H54 (cell line): ENCODE measurements around the gene GPR50.

Source experiments
- DNase-seq: peaks from one replicate; pipeline ENCODE4 v3.0.0; 2011; ENCODE audit warnings: low spot score, mixed read lengths; ENCODE audit not compliant: insufficient read length
- FAIRE-seq: peaks from 3 replicates; lab custom pipeline; 2011; peaks lifted over from hg19 to GRCh38; lab: Jason Lieb, UNC
- POLR2A ChIP-seq: IDR thresholded peaks from 2 replicates; pipeline ENCODE4 v1.6.1; 2011; ENCODE audit warnings: low read depth, mild to moderate bottlenecking, low read length

GPR50 gene

GRCh38 chrX:151176231-151176750 is at the start of gene GPR50:
TSS of gene GPR50 (plus strand) at chrX:151176584. CDS start at chrX:151176722, 138 bp downstream.
- FAIRE-seq (no peak), DNase-seq (no peak)
- TF ChIP-seq POLR2A, result no peak

GRCh38 chrX:151132531-151132930 is 43.9 kb upstream of the GPR50 start:
- no peak for TF ChIP-seq POLR2A
- FAIRE-seq, result no peak
- no peak for DNase-seq

- no peak for TF ChIP-seq POLR2A
- DNase-seq (no peak), FAIRE-seq (peak; percentile 11)
These were observed 24.6 kb upstream of the GPR50 start for GRCh38 chrX:151151665-151152267.

GRCh38 chrX:151153086-151153485 is 23.3 kb upstream of the GPR50 start:
- peak; percentile 50 for DNase-seq
- peak; percentile 15 for FAIRE-seq
- no peak for TF ChIP-seq POLR2A

- no peak for FAIRE-seq
- DNase-seq, result no peak
- TF ChIP-seq POLR2A, result no peak
These were observed 22.7 kb upstream of the GPR50 start for GRCh38 chrX:151153667-151154066.

- no peak for TF ChIP-seq POLR2A
- DNase-seq (no peak), FAIRE-seq (no peak)
These were observed 21.1 kb upstream of the GPR50 start for GRCh38 chrX:151155234-151155633.

- TF ChIP-seq POLR2A, result no peak
- DNase-seq (no peak), FAIRE-seq (no peak)
These were observed 14.7 kb upstream of the GPR50 start for GRCh38 chrX:151161690-151162089.

GRCh38 chrX:151167791-151168345 is 8.5 kb upstream of the GPR50 start:
- FAIRE-seq (no peak), DNase-seq (no peak)
- TF ChIP-seq POLR2A, result no peak

- TF ChIP-seq POLR2A, result no peak
- no peak for FAIRE-seq
- DNase-seq, result no peak
These were observed 6.6 kb upstream of the GPR50 start for GRCh38 chrX:151169783-151170182.

GRCh38 chrX:151174581-151175282 is 1.7 kb upstream of the GPR50 start:
- FAIRE-seq, result no peak
- no peak for TF ChIP-seq POLR2A
- no peak for DNase-seq

- DNase-seq, result no peak
- TF ChIP-seq POLR2A, result no peak
- no peak for FAIRE-seq
These were observed 911 bp upstream of the GPR50 start for GRCh38 chrX:151175283-151176062.

GRCh38 chrX:151177141-151178027 is 1.0 kb downstream of the GPR50 start:
- no peak for TF ChIP-seq POLR2A
- no peak for FAIRE-seq
- DNase-seq, result no peak

GRCh38 chrX:151178746-151179145 is 2.4 kb downstream of the GPR50 start:
- TF ChIP-seq POLR2A, result no peak
- FAIRE-seq, result no peak
- no peak for DNase-seq

GRCh38 chrX:151180400-151180799 is 4.0 kb downstream of the GPR50 start:
- FAIRE-seq (no peak), DNase-seq (no peak)
- no peak for TF ChIP-seq POLR2A
